HEK293 (cell line): ENCODE measurements around the gene PIGR.

ENCODE experiments used
- CTCF ChIA-PET: fragments of 350-600 bp; formaldehyde crosslinking; extraction: SDS; loops from one replicate; lab custom pipeline; 2021; ENCODE audit warnings: antibody characterized with exemption; lab: Yijun Ruan, JAX
- POLR2A ChIA-PET: fragments of 300-600 bp; formaldehyde crosslinking; extraction: SDS; loops from one replicate; lab custom pipeline; 2020; ENCODE audit warnings: antibody characterized with exemption, inconsistent platforms; lab: Yijun Ruan, JAX
- H3K27ac ChIP-seq: fragments of 200-500 bp; sonication (Bioruptor generic); 2 replicates; pipeline ENCODE4 v1.5.1; 2014; ENCODE audit warnings: low read depth, low read length, control low read depth, inconsistent platforms; ENCODE audit errors: extremely low read depth
- H3K36me3 ChIP-seq, 2 experiments: fragments of 200-500 bp in 1 of 2; sonication (Bioruptor generic) in 1 of 2; 1 replicate in 1 of 2; 2 replicates in 1 of 2; pipeline ENCODE4 v1.5.1; 2014 to 2017; ENCODE audit warnings: inconsistent platforms in 2 of 2, low read length in 2 of 2; ENCODE audit not compliant: control insufficient read depth in 2 of 2, insufficient read depth in 1 of 2
- H3K4me1 ChIP-seq: fragments of 200-500 bp; sonication (Bioruptor generic); 2 replicates; pipeline ENCODE4 v1.5.1; 2014; ENCODE audit warnings: mild to moderate bottlenecking, low read length, inconsistent platforms; ENCODE audit not compliant: control insufficient read depth, insufficient read depth
- H3K4me3 ChIP-seq: 2 replicates; pipeline ENCODE4 v1.5.1; 2011; ENCODE audit warnings: low read depth, mild to moderate bottlenecking, control low read depth, low read length, moderate library complexity
- H3K9me3 ChIP-seq: fragments of 200-500 bp; sonication (Bioruptor generic); 2 replicates; pipeline ENCODE4 v1.5.1; 2014; ENCODE audit warnings: low read depth, low read length, inconsistent platforms; ENCODE audit not compliant: control insufficient read depth, insufficient read depth
- GLIS2 ChIP-seq: fragments of 450-650 bp; formaldehyde crosslinking; IDR thresholded peaks from 2 replicates; pipeline ENCODE4 v1.5.1; 2016; ENCODE audit warnings: missing biosample characterization, missing genetic modification characterization
- HOXC10 ChIP-seq: sonication (generic); formaldehyde crosslinking; IDR thresholded peaks from 2 replicates; pipeline ENCODE4 v1.8.1; 2023; ENCODE audit warnings: mild to moderate bottlenecking, missing genetic modification reagents
- PRDM1 ChIP-seq: fragments of 450-650 bp; formaldehyde crosslinking; IDR thresholded peaks from 2 replicates; pipeline ENCODE4; 2016; ENCODE audit warnings: missing biosample characterization, missing genetic modification characterization
- SALL2 ChIP-seq: fragments of 450-650 bp; formaldehyde crosslinking; IDR thresholded peaks from 2 replicates; pipeline ENCODE4 v1.5.0; 2017; ENCODE audit warnings: missing biosample characterization, mild to moderate bottlenecking, missing genetic modification characterization, borderline replicate concordance
- SCRT1 ChIP-seq: fragments of 450-650 bp; formaldehyde crosslinking; IDR thresholded peaks from 2 replicates; pipeline ENCODE4 v1.5.1; 2016; ENCODE audit warnings: missing biosample characterization, missing genetic modification characterization, borderline replicate concordance
- ZBTB48 ChIP-seq: fragments of 450-650 bp; formaldehyde crosslinking; IDR thresholded peaks from 2 replicates; pipeline ENCODE4 v1.5.1; 2016; ENCODE audit warnings: missing biosample characterization, missing genetic modification characterization
- ZFP3 ChIP-seq: fragments of 450-650 bp; formaldehyde crosslinking; IDR thresholded peaks from 2 replicates; pipeline ENCODE4 v1.5.1; 2016; ENCODE audit warnings: low read depth, missing biosample characterization, missing genetic modification characterization
- ZNF10 ChIP-seq: fragments of 450-650 bp; formaldehyde crosslinking; IDR thresholded peaks from 2 replicates; pipeline ENCODE4 v1.5.1; 2017; ENCODE audit warnings: missing biosample characterization, missing genetic modification characterization
- ZNF121 ChIP-seq: fragments of 450-650 bp; formaldehyde crosslinking; IDR thresholded peaks from 2 replicates; pipeline ENCODE4 v1.5.1; 2016; ENCODE audit warnings: missing biosample characterization, missing genetic modification characterization
- ZNF132 ChIP-seq: fragments of 450-650 bp; formaldehyde crosslinking; IDR thresholded peaks from 2 replicates; pipeline ENCODE4 v1.5.1; 2017; ENCODE audit warnings: missing biosample characterization, missing genetic modification characterization, borderline replicate concordance
- ZNF133 ChIP-seq: fragments of 450-650 bp; formaldehyde crosslinking; IDR thresholded peaks from 2 replicates; pipeline ENCODE4 v1.5.1; 2016; ENCODE audit warnings: missing biosample characterization, missing genetic modification characterization
- ZNF2 ChIP-seq: fragments of 450-650 bp; formaldehyde crosslinking; IDR thresholded peaks from 2 replicates; pipeline ENCODE4 v1.5.1; 2016; ENCODE audit warnings: missing biosample characterization, missing genetic modification characterization
- ZNF274 ChIP-seq, 2 experiments: fragments of 200-500 bp in 1 of 2; fragments of 450-650 bp in 1 of 2; sonication (Bioruptor generic) in 1 of 2; formaldehyde crosslinking in 1 of 2; IDR thresholded peaks; 2 replicates each; pipeline versions ENCODE4 v1.5.1 to v1.6.1; 2014 to 2016; ENCODE audit warnings: borderline replicate concordance in 1 of 2, inconsistent platforms in 1 of 2, low read length in 1 of 2, missing biosample characterization in 1 of 2, missing genetic modification characterization in 1 of 2
- ZNF366 ChIP-seq: fragments of 450-650 bp; formaldehyde crosslinking; conservative IDR thresholded peaks from 2 replicates; pipeline ENCODE4 v1.5.1; 2016; ENCODE audit warnings: missing biosample characterization, missing genetic modification characterization
- ZNF433 ChIP-seq: fragments of 450-650 bp; formaldehyde crosslinking; IDR thresholded peaks from 2 replicates; pipeline ENCODE4 v1.5.1; 2016; ENCODE audit warnings: missing biosample characterization, missing genetic modification characterization, low read depth
- ZNF571 ChIP-seq: fragments of 450-650 bp; formaldehyde crosslinking; IDR thresholded peaks from 2 replicates; pipeline ENCODE4 v1.5.0; 2017; ENCODE audit warnings: missing biosample characterization, missing genetic modification characterization
- ZNF664 ChIP-seq: fragments of 450-650 bp; formaldehyde crosslinking; IDR thresholded peaks from 2 replicates; pipeline ENCODE4 v1.5.1; 2016; ENCODE audit warnings: missing biosample characterization, missing genetic modification characterization
- ZNF843 ChIP-seq: fragments of 450-650 bp; formaldehyde crosslinking; IDR thresholded peaks from 2 replicates; pipeline ENCODE4 v1.5.1; 2016; ENCODE audit warnings: missing biosample characterization, missing genetic modification characterization
- ZSCAN23 ChIP-seq: fragments of 450-650 bp; formaldehyde crosslinking; IDR thresholded peaks from 2 replicates; pipeline ENCODE4 v1.5.1; 2016; ENCODE audit warnings: missing biosample characterization, missing genetic modification characterization
- ZXDB ChIP-seq: fragments of 450-650 bp; formaldehyde crosslinking; IDR thresholded peaks from 2 replicates; pipeline ENCODE4 v1.5.1; 2016; ENCODE audit warnings: missing biosample characterization, missing genetic modification characterization
- TF ChIP-seq, protein P1 (sequence below): fragments of 450-650 bp; formaldehyde crosslinking; IDR thresholded peaks from 2 replicates; pipeline ENCODE4 v1.5.1; 2016; ENCODE audit warnings: missing biosample characterization, missing genetic modification characterization
- TF ChIP-seq, protein P2 (sequence below): fragments of 450-650 bp; formaldehyde crosslinking; IDR thresholded peaks from 2 replicates; pipeline ENCODE4 v1.5.1; 2016; ENCODE audit warnings: missing biosample characterization, missing genetic modification characterization
- TF ChIP-seq, protein P3 (sequence below): fragments of 450-650 bp; formaldehyde crosslinking; IDR thresholded peaks from 2 replicates; pipeline ENCODE4 v1.5.1; 2017; ENCODE audit warnings: missing biosample characterization, missing genetic modification characterization
- TF ChIP-seq, protein P4 (sequence below): fragments of 450-650 bp; formaldehyde crosslinking; IDR thresholded peaks from 2 replicates; pipeline ENCODE4 v1.5.1; 2016; ENCODE audit warnings: missing biosample characterization, missing genetic modification characterization
- TF ChIP-seq, protein P5 (sequence below): fragments of 450-650 bp; formaldehyde crosslinking; IDR thresholded peaks from 2 replicates; pipeline ENCODE4 v1.5.1; 2016; ENCODE audit warnings: missing biosample characterization, missing genetic modification characterization

Gene PIGR

DNA sequence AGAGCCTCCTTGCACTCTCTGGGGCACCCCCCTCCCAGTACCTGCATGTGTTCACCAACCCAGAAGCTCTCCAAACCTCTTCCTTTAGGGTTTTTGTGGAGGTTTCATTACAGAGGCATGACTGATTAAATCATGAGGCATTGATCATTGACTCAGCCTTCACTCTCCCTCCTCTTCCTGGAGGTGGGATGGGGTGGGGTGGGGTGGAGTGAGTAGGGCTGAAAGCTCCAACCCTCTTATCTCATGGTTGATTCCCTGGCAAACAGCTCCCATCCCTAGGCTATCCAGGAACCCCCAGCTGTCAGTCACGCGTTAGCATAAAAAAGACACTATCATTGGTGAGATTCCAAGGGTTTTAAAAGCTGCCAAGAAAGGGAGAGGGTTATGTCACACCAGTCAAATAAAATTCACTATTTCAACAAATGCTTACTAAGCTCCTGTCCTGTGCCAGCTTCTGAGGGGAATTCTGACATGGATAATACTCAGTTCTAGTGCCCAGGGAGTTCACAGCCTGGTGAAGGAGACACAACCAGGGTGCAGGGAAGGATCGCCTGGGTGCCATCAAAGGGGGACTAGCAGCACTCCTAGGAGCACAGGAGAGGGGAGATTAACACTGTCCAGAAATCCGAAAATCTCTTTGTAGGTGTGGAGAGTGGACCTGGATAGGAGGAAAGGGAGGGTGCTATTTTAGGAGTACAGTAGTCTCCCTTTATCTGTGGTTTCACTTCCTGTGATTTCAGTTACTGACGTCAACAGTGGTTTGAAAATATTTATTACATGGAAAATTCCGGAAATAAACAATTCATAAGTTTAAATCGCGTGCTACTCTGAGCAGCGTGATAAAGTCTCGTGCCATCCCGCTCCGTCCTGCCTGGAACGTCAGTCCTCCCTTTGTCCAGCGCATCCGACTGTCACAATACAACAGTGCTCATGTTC, 55.9 kb downstream of the PIGR start:
- Histone ChIP-seq H3K9me3 (no peaks in the 10 kb centered on the region), H3K36me3 (no peaks in the 10 kb centered on the region), H3K4me1 (no peaks in the 10 kb centered on the region; the same call in 1 of the 2 replicates), H3K27ac (no peak overlapping the region), H3K4me3 (no peak overlapping the region)
- CTCF ChIA-PET, result interaction anchor here (1.2 kb wide), 1 partner anchor 81 kb away, joined by 3 read pairs; no protein-coding TSS in a partner anchor
- TF ChIP-seq ZNF843 (tag by site-specific recombination) (no peak), ZSCAN23 (tag by site-specific recombination) (no peak), SALL2 (no peak), ZNF121 (tag by site-specific recombination) (no peak), PRDM1 (tag by site-specific recombination) (no peak), ZNF571 (tag by site-specific recombination) (no peak)
- TF ChIP-seq, protein P1, sequence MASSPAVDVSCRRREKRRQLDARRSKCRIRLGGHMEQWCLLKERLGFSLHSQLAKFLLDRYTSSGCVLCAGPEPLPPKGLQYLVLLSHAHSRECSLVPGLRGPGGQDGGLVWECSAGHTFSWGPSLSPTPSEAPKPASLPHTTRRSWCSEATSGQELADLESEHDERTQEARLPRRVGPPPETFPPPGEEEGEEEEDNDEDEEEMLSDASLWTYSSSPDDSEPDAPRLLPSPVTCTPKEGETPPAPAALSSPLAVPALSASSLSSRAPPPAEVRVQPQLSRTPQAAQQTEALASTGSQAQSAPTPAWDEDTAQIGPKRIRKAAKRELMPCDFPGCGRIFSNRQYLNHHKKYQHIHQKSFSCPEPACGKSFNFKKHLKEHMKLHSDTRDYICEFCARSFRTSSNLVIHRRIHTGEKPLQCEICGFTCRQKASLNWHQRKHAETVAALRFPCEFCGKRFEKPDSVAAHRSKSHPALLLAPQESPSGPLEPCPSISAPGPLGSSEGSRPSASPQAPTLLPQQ, result no peak
- POLR2A ChIA-PET, result no interaction called here

DNA sequence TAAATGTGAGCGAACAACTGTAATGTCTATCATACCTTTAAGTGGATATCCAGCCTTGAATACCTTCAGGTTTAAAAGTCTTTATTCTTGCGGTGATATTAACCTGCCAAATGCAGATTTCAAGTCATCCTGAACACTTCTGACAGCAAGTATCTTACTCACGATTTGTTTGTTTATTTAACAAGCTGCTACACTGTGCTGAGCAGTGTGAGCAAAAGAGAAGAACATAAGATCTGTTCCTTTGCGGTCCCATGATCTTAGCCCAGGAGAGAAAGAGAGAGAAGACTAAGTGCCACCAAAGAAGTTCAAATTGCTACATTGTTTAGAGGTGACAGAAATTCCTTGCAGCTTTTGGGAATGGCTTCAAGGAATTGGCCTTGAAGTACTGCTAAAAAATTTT, 58.6 kb downstream of the PIGR start:
- H3K4me1 ChIP-seq, result no peaks in the 10 kb centered on the region
- CTCF ChIA-PET, result interaction anchor here (1.1 to 1.2 kb wide), 2 partner anchors 13 to 31 kb away, joined by 3 to 4 read pairs; no protein-coding TSS in a partner anchor
- POLR2A ChIA-PET, result no interaction called here
- no peaks in the 10 kb centered on the region for H3K9me3 ChIP-seq
- H3K4me3 ChIP-seq, result no peak overlapping the region
- H3K27ac ChIP-seq, result no peak overlapping the region
- H3K36me3 ChIP-seq, result no peaks in the 10 kb centered on the region
- TF ChIP-seq ZNF366 (tag by site-specific recombination), result no peak
- no peak for TF ChIP-seq GLIS2 (tag by site-specific recombination)
- no peak for TF ChIP-seq ZNF133
- no peak for TF ChIP-seq ZNF132 (tag by site-specific recombination)
- no peak for TF ChIP-seq ZXDB (tag by site-specific recombination)
- no peak for TF ChIP-seq ZNF571 (tag by site-specific recombination)
- no peak for TF ChIP-seq ZNF664 (tag by site-specific recombination)
- no peak for TF ChIP-seq ZBTB48 (tag by site-specific recombination)
- TF ChIP-seq, protein P2, sequence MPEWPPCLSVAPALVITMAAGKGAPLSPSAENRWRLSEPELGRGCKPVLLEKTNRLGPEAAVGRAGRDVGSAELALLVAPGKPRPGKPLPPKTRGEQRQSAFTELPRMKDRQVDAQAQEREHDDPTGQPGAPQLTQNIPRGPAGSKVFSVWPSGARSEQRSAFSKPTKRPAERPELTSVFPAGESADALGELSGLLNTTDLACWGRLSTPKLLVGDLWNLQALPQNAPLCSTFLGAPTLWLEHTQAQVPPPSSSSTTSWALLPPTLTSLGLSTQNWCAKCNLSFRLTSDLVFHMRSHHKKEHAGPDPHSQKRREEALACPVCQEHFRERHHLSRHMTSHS (tag by site-specific recombination), result no peak
- no peak for TF ChIP-seq ZFP3 (tag by site-specific recombination)
- TF ChIP-seq, protein P3, sequence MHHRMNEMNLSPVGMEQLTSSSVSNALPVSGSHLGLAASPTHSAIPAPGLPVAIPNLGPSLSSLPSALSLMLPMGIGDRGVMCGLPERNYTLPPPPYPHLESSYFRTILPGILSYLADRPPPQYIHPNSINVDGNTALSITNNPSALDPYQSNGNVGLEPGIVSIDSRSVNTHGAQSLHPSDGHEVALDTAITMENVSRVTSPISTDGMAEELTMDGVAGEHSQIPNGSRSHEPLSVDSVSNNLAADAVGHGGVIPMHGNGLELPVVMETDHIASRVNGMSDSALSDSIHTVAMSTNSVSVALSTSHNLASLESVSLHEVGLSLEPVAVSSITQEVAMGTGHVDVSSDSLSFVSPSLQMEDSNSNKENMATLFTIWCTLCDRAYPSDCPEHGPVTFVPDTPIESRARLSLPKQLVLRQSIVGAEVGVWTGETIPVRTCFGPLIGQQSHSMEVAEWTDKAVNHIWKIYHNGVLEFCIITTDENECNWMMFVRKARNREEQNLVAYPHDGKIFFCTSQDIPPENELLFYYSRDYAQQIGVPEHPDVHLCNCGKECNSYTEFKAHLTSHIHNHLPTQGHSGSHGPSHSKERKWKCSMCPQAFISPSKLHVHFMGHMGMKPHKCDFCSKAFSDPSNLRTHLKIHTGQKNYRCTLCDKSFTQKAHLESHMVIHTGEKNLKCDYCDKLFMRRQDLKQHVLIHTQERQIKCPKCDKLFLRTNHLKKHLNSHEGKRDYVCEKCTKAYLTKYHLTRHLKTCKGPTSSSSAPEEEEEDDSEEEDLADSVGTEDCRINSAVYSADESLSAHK (tag by site-specific recombination), result no peak
- TF ChIP-seq, protein P4, sequence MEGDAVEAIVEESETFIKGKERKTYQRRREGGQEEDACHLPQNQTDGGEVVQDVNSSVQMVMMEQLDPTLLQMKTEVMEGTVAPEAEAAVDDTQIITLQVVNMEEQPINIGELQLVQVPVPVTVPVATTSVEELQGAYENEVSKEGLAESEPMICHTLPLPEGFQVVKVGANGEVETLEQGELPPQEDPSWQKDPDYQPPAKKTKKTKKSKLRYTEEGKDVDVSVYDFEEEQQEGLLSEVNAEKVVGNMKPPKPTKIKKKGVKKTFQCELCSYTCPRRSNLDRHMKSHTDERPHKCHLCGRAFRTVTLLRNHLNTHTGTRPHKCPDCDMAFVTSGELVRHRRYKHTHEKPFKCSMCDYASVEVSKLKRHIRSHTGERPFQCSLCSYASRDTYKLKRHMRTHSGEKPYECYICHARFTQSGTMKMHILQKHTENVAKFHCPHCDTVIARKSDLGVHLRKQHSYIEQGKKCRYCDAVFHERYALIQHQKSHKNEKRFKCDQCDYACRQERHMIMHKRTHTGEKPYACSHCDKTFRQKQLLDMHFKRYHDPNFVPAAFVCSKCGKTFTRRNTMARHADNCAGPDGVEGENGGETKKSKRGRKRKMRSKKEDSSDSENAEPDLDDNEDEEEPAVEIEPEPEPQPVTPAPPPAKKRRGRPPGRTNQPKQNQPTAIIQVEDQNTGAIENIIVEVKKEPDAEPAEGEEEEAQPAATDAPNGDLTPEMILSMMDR (tag by site-specific recombination), result no peak
- TF ChIP-seq, protein P5, sequence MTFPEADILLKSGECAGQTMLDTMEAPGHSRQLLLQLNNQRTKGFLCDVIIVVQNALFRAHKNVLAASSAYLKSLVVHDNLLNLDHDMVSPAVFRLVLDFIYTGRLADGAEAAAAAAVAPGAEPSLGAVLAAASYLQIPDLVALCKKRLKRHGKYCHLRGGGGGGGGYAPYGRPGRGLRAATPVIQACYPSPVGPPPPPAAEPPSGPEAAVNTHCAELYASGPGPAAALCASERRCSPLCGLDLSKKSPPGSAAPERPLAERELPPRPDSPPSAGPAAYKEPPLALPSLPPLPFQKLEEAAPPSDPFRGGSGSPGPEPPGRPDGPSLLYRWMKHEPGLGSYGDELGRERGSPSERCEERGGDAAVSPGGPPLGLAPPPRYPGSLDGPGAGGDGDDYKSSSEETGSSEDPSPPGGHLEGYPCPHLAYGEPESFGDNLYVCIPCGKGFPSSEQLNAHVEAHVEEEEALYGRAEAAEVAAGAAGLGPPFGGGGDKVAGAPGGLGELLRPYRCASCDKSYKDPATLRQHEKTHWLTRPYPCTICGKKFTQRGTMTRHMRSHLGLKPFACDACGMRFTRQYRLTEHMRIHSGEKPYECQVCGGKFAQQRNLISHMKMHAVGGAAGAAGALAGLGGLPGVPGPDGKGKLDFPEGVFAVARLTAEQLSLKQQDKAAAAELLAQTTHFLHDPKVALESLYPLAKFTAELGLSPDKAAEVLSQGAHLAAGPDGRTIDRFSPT, result no peak
- no peak for TF ChIP-seq ZNF433
- no peak for TF ChIP-seq ZNF10 (tag by site-specific recombination)
- TF ChIP-seq ZNF274 (IDR thresholded peaks at IDR 0.05; ENCODE audit: low read length), result no peak
- no peak for TF ChIP-seq ZNF274 (tag by site-specific recombination; IDR thresholded peaks at IDR 0.05; ENCODE audit: borderline replicate concordance)
- TF ChIP-seq HOXC10, result no peak
- TF ChIP-seq SCRT1 (tag by site-specific recombination), result no peak
- no peak for TF ChIP-seq ZNF2 (tag by site-specific recombination)
